ENCODE measurements around the gene GSTP1.
"Not testable (repeated sequence)": the region's sequence is repeated elsewhere in the genome, so short reads cannot be mapped to it uniquely, and the experiment has no call there.

The GSTP1 gene

GRCh38 chr11:67562963-67563704 lies 20.5 kb upstream of the GSTP1 start:
- no peak for DNase-seq (ENCODE audit: low read depth, low spot score)
- peak overlapping the region; percentile 56 for H3K27ac ChIP-seq

- peak overlapping the region; percentile 56 for H3K27ac ChIP-seq
- not testable (repeated sequence) for DNase-seq (ENCODE audit: low read depth, low spot score)
Observed at GRCh38 chr11:67563705-67564114, 19.9 kb upstream of the GSTP1 start.

GRCh38 chr11:67564230-67564629 lies 19.4 kb upstream of the GSTP1 start:
- peak overlapping the region; percentile 56 for H3K27ac ChIP-seq
- no peak for DNase-seq (ENCODE audit: low read depth, low spot score)

GRCh38 chr11:67571443-67571842 lies 12.2 kb upstream of the GSTP1 start:
- DNase-seq (ENCODE audit: low read depth, low spot score) = no peak
- no peak overlapping the region for H3K27ac ChIP-seq

GRCh38 chr11:67572305-67572704 lies 11.3 kb upstream of the GSTP1 start:
- no peak overlapping the region for H3K27ac ChIP-seq
- no peak for DNase-seq (ENCODE audit: low read depth, low spot score)

- no peak for DNase-seq (ENCODE audit: low read depth, low spot score)
- H3K27ac ChIP-seq = no peak overlapping the region
Observed at GRCh38 chr11:67572747-67573419, 10.7 kb upstream of the GSTP1 start.

GRCh38 chr11:67574938-67575337 lies 8.7 kb upstream of the GSTP1 start:
- H3K27ac ChIP-seq = no peak overlapping the region
- DNase-seq (ENCODE audit: low read depth, low spot score) = no peak

- no peak overlapping the region for H3K27ac ChIP-seq
- no peak for DNase-seq (ENCODE audit: low read depth, low spot score)
Observed at GRCh38 chr11:67576735-67577475, 6.7 kb upstream of the GSTP1 start.

GRCh38 chr11:67577951-67578350 lies 5.7 kb upstream of the GSTP1 start:
- no peak overlapping the region for H3K27ac ChIP-seq
- no peak for DNase-seq (ENCODE audit: low read depth, low spot score)

- no peak for DNase-seq (ENCODE audit: low read depth, low spot score)
- peak overlapping the region; percentile 98 for H3K27ac ChIP-seq
Observed at GRCh38 chr11:67581469-67581868, 2.1 kb upstream of the GSTP1 start.

- H3K27ac ChIP-seq = peak overlapping the region; percentile 98
- no peak for DNase-seq (ENCODE audit: low read depth, low spot score)
Observed at GRCh38 chr11:67582011-67582410, 1.6 kb upstream of the GSTP1 start.

- peak; percentile 68 for DNase-seq (ENCODE audit: low read depth, low spot score)
- peak overlapping the region; percentile 98 for H3K27ac ChIP-seq
Observed at GRCh38 chr11:67584205-67584880, 731 bp downstream of the GSTP1 start.

GRCh38 chr11:67584881-67585873 lies 1.6 kb downstream of the GSTP1 start:
- DNase-seq (ENCODE audit: low read depth, low spot score) = no peak
- H3K27ac ChIP-seq = peak overlapping the region; percentile 98

GRCh38 chr11:67585911-67586310 lies 2.3 kb downstream of the GSTP1 start:
- no peak for DNase-seq (ENCODE audit: low read depth, low spot score)
- H3K27ac ChIP-seq = peak overlapping the region; percentile 98

- no peak for DNase-seq (ENCODE audit: low read depth, low spot score)
- H3K27ac ChIP-seq = peak overlapping the region; percentile 98
Observed at GRCh38 chr11:67586568-67587250, 3.1 kb downstream of the GSTP1 start.

- DNase-seq (ENCODE audit: low read depth, low spot score) = no peak
- no peak overlapping the region for H3K27ac ChIP-seq
Observed at GRCh38 chr11:67588136-67588503, 4.5 kb downstream of the GSTP1 start.

GRCh38 chr11:67588899-67589415 lies 5.3 kb downstream of the GSTP1 start:
- H3K27ac ChIP-seq = peak overlapping the region; percentile 16
- not testable (repeated sequence) for DNase-seq (ENCODE audit: low read depth, low spot score)

GRCh38 chr11:67592880-67593564 lies 9.4 kb downstream of the GSTP1 start:
- peak overlapping the region; percentile 34 for H3K27ac ChIP-seq
- no peak for DNase-seq (ENCODE audit: low read depth, low spot score)
